NCI-H2227 treated with DMSO at 0.1 percent for 48 hours (cell line): ENCODE measurements around the gene GAS6.

ENCODE experiments used
- DNase-seq: peaks from one replicate; lab custom pipeline; 2025; lab: John Stamatoyannopoulos, UW

Gene GAS6

DNA sequence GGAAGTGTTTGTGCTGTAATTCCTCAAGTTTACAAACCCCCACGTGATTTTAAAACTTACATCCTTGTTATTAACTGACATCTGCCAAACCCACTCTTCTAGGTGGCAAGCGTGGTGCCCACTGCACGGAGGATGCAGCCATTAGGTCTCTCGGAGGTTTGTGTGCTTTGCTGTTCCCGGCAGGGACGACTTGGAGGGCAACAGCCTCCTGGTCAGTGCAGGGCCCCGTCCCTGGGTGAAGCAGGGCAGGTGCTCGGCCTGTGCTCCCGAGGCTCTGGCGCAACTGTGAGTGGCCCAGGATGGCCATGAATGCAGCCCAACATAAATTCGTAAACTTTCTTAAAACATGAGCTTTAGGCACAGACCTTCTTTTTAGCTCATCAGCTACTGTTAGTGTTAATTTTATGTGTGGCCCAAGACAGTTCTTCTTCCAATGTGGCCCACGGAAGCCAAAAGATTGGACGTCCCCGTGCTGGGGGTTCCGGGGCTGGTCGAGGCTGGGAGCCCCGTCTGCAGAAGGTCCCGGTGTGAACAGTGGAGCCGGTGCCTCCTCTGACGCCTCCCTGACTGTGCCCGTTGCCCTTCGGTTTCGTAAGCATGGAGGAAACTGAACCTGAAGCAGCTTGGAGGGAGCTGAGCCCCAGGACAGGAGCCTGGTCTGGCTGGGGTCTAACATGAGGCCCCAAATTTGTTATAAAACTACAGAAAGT lies 11.9 kb downstream of the GAS6 start:
- DNase-seq, result no peak

DNA sequence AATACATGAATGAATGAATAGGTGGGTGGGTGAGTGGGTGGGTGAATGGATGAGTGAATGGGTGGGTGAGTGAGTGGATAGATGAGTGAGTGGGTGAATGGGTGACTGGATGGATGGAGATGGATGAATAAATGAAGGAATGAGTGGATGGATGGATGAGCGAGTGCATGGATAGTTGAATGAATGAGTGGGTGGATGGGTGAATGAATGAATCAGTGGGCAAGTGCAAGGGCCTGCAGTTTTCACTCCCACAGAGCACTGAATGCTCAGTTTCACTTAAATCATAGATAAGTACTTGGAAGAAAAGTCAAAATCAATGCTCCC lies 12.4 kb downstream of the GAS6 start:
- DNase-seq, result no peak

DNA sequence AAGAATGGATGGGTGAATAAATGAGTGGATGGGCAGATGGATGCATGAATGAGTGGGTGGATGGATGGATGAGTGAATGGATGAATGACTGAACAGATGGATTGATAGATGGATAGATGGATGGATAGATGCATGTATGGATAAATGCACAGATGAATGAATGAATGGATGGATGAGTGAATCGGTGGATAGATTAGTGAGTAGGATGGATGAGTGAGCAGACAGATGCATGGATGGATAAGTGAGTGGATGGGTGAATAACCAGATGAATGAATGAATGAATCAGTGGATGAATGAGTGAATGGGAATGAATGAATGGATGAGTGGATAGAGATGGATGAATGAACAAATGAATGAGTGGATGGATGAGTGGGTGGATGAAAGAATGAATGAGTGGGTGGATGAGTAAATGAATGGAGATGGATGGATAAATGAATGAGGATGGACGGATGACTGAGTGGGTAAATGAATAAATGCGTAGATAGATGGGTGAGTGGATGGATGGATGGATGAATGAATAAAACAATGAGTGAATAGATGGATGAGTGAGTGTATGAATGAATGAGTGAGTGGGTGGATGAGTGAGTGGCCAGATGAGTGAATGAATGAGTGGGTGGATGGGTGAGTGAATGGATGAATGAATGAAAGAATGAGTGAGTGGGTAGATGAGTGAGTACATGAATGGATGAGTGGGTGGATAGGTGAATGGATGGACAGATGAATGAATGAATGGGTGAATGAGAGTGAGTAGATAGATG lies 13.0 kb downstream of the GAS6 start:
- DNase-seq, result no peak

DNA sequence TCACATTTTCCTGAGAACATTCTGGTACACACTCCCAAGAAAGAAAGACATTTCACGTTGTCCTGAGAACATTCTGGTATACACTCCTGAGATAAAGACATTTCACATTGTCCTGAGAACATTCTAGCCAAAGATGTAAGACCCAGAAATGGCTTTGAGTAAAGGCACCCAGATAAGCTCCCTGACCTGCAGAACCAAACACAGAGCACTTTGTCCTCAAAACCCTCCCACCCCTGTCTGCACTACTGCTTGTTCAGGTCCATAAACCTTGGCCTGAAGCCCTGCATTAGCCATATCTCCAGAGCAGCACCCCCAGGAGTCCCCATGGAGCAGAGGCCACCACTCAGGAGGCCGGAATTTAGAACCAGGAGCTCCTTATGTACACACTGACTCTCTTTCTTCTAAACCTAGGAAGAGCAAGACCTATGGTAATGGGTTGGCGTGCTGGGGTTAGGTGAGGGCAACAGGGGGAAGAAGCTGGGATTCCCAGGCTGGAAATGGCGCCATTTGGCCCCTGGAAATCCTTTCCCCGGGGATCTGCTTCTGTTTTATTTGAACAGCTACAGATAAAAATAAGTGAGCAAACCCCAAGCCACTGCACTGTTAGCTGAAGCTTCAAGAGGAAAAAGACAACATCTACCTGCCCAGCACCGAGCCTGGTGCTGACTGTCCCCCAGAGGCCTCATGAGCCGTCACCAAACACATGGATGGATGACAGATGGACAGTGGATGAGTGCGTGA lies 13.7 kb downstream of the GAS6 start:
- no peak for DNase-seq

DNA sequence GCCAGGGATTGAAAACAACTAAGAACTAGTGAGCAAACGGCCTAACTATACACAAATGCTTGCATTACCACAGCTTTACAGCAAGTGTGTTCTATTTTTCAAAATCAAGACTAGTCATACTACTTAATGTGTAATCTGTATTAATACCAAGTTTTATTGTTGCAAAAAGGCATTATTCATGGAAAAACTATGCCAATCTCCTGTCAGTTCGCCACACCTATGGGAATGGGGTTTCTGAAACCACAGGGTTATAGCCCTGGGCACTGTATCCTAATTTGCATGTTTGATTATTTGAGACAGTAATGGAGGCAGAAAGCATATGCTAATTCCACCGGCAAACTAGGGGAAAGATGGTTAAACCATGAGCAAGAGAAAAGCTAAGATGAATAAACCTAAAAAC lies 14.3 kb downstream of the GAS6 start:
- DNase-seq, result no peak

DNA sequence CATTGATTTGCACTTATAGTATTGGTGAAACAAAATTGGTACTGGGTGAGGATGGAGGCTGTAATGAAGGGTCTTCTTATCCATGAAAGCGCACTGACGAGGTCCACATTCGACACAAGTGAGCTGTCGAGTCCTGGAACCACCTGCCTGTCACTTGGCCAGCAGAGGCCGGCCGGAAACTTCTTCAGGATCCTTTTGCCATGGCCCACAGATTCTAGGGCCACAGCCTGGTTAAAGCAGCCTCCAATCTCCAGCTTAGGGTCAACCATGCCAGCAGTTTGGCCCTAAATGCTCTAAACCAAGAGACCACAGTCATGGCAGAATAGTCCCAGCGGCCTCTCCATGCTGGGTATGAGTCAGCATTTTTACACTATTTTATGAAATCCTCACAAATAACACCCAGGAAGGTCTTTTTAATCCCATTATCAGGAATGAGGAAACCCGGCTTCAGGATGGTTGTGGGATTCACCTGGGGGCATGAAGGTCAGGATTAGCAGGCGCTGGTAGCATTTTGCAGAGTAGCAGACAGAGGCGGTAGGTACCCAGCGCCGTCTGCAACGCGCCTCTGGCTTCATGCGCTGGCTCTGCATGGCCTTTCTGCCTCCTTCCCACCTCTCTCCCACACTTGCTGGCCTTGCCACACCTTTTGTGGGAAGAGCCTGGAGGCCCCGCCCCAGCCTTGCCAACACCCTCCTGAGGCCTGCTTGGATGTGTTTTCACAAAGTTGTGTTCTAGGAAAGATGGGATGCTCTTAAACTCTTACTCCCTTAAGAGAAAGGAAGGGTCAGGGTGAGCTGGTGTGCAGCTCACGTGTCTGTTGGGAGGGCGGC lies 15.2 kb downstream of the GAS6 start:
- DNase-seq, result no peak

DNA sequence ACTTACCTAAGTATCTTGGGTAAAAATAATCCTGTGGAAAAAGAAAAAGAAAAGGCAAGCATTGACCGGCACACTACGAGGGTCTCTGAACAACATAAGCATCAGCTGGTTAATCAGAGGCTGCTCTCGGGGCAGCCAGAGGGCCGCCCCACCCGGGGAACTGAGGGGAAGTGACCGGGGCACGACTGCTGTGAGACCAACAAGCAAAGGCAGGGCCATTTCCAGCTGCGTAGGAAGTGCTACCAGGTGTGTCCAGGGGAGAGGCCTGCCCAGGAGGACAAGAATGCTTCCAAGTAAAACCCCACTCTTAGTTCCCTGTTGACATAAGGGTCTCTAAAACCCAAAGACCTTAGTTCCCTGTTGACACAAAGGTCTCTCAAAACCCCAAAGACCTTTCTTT lies 15.9 kb downstream of the GAS6 start:
- DNase-seq, result no peak

DNA sequence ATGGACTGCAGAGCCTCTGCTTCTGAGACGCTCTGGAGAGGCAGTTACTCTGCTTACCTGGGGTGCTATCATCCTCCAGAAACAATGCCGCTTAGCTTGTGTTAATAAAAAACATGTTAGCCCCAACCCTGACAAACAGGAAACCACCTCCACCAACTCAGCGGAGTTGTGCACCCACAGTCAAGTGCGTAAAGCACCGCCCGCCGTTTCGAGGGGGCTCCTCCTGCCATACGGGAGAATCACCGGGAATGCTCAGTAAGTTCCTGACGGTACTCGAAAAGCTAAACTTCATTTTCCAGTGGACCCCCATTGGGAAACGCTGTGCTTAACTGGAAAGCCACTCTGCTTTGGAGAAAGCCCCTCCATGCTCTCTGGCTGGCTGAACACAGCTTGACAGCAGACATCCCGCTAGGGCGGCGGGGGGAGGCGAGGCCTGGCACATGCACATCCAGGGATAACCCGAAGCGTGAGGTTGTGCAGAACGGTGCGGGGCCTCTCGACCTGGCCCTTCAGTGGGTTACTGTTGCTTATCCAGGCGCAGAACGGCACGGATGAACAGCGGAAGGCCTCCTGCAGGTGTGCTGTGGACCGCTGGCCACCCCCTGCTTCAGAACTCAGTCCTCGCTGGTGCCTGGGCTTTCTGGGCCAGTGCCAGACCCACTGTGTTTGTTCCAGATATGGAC lies 17.1 kb downstream of the GAS6 start:
- DNase-seq, result no peak

DNA sequence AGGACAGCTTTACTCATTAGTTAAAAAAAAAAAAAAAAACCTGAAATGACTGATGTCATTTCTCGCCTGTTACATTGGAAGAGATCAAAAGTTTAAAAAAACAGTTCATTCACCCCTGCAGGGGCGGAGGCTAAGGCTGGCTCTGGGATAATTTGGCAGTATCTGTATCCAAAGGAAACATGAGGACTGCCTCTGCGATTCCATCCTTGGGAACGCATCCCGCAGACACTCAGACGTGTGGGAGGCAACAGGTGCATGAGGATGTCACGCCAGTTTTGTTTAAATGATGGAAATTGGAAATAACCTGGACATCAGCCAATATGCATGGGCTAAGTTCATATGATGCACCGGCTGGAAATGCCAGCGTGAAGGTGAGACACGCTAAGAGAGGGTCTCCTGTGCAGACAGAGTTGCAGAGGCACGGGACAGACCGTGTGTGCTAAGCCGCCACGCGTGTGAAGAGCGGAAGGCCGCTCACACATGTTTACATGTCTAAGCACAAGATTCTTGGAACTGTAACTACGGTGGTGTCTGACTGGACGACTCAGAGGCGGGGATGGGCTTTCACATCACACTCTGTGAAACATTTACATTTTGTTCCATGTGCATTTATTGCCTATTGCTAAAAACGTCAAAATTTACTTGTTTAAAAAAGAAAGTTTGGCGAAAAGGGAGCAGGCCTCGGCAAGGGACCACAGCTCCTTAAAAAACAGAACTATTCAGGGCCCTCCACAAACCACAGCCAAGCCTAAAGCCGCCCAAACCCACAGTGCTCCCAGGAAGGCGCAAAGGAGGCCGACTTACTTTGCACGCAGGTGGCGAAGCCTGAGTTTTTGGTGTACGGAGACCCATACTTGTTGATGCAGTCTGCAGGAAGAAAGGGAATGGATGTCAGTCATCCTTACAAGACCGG lies 17.9 kb downstream of the GAS6 start:
- DNase-seq, result no peak

DNA sequence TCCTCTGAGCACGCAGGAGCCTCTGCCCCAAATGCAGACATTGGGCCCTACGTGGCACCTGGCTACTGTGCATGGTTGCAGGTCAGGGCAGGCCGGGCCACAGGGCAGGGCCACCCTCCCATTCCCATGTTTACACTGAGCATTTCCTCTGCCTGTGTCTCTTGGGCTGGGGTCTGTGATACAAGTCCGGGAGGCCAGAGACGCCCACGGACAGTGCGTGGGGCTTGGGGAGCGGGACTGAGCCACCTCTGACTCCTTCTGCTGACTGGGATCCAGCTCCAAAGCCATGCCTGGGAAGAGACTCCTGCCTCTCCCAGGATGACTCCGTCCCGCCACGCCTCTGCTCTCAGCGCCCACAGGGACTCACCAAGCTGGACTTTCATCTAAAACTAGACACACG lies 18.8 kb downstream of the GAS6 start:
- no peak for DNase-seq

DNA sequence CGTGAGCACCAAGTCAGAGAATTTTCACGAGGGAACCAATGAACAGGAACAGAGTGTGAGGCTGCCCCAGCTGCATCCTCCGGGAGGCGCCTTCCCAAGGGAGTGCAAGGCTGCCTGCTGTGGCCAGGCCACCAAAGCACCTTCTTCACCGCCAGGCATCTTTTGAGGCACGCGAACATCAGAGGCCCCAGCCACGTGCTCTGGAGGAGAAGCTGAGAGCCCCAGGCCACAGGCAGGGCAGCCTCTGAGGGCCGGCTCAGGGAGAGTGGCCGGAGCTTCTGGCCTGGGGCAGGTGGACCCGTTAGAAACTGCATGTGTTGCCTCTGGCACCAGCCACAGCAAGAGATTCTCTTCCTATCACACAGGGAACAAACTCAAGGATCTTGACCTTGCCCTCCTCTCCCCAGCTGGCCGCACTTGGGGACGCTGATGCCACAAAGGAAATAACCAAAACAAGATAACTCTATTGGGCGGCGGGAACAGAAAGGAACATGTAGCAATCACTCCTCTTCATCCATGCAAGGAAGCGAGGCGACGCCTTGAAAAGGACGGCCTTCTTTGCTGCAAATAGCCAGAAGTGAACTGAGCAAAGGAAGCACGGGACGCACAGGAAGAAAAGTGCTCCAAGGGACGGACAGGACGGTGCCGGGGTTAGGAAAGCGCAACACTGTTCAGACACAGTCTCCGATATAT lies 19.9 kb downstream of the GAS6 start:
- DNase-seq, result no peak

DNA sequence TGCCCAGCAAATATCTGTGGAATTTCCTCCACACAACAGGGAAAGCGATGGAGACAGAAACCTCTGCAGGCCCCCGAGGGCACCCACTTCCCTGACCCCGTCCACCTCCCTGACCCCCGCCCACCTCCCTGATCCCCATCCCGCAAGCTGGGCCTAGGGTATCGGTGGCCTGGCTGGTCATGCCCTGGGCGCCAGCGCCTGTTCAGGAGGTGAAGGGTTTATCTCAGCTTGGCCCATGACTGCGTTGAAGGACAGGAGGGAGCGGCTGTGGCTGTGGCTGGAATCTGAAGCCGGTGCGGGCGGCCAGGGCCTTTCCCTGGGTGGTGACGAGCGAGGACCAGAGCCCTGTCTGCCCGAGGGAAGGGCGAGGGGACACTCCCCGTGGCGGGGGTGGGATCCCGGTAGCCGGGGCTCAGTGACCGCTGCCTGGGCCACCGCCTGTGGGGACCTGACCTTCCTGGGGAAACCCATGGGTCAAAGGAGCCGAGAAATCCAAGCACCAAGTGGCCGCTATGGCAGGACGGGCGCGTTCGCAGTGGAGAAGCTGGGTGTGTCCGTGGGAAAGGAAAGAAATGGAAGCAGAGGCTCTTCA lies 20.7 kb downstream of the GAS6 start:
- DNase-seq, result no peak

DNA sequence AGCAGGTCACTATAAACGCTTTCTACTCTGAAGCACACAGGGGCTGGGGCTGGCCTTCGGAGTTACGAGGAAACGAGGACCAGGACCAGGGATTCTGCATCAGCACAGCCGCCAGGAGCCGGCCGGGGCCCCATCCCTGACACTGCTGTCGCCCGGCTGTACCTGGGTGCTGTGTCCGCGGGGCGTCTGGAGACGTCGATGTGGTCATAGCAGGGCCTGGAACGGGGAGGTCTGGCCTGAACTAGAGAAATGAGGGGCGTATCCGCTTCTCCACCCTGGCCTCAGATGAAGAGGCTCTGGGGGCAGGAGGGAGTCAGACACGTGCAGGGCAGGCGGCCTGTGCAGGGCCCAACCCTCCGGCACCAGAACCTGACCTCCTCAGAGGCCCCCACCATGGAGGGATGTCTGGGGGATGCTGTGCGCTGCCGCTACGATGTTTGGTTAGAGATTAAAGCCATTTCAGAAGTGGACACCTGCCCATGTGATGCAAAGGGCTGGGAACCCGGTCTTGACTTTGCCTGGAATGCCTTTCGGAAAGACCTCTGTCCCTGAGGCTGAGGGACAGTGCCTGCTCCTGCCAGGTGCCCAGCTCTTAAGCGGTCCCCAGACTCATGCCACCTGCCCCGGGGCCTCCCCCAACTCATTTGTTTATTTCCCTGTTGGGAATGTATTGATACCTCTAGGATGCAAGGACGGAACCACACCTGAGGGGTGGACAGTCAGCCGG lies 21.4 kb downstream of the GAS6 start:
- no peak for DNase-seq

DNA sequence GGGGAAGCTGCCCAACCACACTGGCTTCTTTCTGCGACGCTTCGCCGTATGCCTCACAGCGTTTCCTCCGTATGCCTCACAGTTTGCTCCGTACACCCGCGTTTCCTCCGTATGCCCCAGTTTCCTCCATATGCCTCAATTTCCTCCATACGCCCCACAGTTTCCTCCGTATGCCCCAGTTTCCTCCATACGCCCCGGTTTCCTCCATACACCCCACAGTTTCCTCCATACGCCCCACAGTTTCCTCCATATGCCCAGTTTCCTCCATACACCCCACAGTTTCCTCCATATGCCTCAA lies 22.6 kb downstream of the GAS6 start:
- DNase-seq, result no peak

DNA sequence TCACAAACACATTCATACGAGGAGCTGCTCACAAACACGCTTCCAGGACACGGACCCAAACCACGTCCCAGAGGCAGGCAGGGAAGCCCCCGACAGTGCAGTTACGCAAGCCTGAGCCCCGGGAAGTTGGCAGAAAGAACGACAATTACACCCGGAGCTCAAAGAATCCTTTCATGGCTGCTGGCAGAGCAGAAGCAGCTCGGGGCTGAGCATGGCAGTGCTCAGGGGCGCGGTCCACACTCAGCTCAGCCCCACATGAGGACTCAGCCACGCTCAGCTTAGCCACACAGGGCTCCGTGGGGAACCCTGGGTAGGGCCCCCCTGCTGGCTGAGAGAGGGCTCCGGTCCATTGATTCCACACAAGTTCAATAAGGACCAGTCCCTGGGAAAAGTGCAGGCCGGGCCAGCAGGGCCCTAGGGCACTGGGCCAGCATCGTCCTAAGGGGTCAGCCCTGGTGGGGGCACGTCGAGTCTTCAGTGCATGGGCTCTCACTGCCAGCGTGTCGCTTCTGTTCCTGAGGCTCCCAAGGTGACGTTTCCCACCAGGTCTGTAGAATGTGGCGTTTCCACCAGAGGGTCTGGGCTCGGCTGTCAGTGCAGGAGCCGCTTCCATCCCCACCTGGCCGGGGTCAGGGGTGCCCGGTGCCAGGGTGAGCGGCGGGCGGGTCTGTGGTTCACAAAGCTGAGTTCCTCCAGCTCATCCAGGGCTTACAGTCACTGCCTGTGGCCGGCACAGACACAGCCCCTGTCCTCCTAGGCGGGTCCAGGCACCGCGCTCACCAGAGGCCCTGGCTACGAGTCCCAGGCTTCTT lies 23.1 kb downstream of the GAS6 start:
- no peak for DNase-seq

DNA sequence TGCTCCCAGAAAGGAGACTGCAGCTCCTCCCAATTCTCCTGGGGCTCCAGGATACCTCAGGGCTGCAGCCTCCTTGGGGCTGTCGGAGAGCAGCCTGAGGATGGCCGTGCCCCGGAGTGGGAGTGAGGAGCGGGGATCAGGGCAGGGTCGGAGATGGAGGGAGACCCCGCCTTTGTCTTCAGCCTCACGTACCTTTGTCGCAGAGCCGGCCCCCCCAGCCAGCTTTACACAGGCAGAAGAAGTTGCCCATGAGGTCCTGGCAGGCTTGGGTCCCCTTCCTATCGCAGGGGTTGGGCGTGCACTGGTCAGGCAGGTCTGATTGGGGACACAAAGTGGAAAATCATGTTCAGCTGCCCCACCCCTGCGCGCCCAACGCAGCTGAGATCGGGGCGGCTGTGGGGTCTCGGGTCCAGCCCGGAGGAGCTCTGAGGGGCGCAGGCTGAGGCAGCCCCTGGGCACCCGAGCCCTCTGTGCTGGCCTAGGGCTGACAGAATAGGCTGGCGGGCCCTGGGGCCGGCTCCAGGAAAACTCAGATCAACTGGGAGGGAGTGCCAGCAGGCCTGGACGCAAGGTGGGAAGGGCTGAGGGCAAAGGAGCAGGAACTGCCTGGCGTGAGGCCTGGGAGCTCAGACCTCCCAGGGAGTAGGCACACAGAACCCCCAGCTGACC lies 24.2 kb downstream of the GAS6 start:
- DNase-seq, result no peak

DNA sequence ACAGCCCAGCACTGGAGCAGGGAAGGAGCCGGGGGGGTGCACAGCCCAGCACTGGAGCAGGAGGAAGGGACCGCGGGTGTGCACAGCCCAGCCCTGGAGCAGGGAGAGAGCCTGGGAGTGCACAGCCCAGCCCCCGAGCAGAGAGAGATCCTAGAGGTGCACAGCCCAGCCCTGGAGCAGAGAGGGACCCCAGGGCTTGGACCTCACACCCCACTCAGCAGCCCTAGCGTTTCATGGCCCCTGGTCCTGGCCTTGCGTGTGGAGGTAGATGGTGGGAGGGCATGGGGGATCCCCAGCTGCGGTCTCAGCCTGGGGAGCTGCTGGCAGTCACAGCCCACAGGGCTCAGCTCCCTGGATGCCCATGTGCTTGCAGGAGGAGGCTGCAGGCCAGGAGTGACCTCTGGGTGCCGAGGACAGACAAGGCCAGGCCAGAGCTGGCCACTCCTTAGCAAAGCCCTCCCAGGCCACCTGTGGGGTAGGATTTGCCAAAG lies 25.1 kb downstream of the GAS6 start:
- no peak for DNase-seq
